CD4-positive, alpha-beta T cell (primary cell): Measurements from ENCODE around the gene SORCS2. TPM values are rescaled to one million over a fixed set of nuclear protein-coding genes. Genes with fewer than 3 reads are reported as not detected.

ENCODE experiments used
- ATAC-seq: fragments of 200-7000 bp; cut with Tn5 transposase; one replicate; pipeline ENCODE4 v1.10.0; 2022; ENCODE audit warnings: mild to moderate bottlenecking; ENCODE audit not compliant: poor library complexity
- CTCF ChIA-PET: fragments of 350-600 bp; sonication (Branson Sonifier 250); formaldehyde crosslinking; loops from one replicate; lab custom pipeline; 2021; ENCODE audit warnings: antibody characterized with exemption, inconsistent platforms; lab: Charles Lee
- POLR2A ChIA-PET: fragments of 350-600 bp; sonication (Branson Sonifier 250); formaldehyde crosslinking; loops from one replicate; lab custom pipeline; 2021; ENCODE audit warnings: antibody characterized with exemption, inconsistent platforms; lab: Charles Lee
- DNase-seq, 14 experiments: peaks; one replicate each; pipeline ENCODE4 v3.0.0-alpha.2; 2013 to 2020; ENCODE audit warnings: mixed read lengths in 2 of 14
- H3K27ac ChIP-seq, 2 donors: one replicate each; pipeline versions ENCODE4 v1.5.1 to v1.7.0; 2013; ENCODE audit warnings: low read length in 2 of 2, low read depth in 1 of 2, mild to moderate bottlenecking in 1 of 2
- H3K27me3 ChIP-seq, 2 experiments: 1 replicate in 1 of 2; 2 replicates in 1 of 2; pipeline versions ENCODE4 v1.6.1 to v1.7.0; 2013; ENCODE audit warnings: low read length in 2 of 2, control low read depth in 1 of 2, mild to moderate bottlenecking in 1 of 2, moderate library complexity in 1 of 2; ENCODE audit not compliant: insufficient read depth in 2 of 2, control insufficient read depth in 1 of 2
- H3K36me3 ChIP-seq: one replicate; pipeline ENCODE4 v1.6.1; 2013; ENCODE audit warnings: low read length, control low read depth; ENCODE audit not compliant: insufficient read depth
- H3K4me1 ChIP-seq: one replicate; pipeline ENCODE4 v1.6.1; 2013; ENCODE audit warnings: low read length, control low read depth; ENCODE audit not compliant: insufficient read depth
- H3K4me3 ChIP-seq: one replicate; pipeline ENCODE4 v1.5.1; 2013; ENCODE audit warnings: mild to moderate bottlenecking, low read length, moderate library complexity
- H3K9me3 ChIP-seq, 2 experiments: 1 replicate in 1 of 2; 2 replicates in 1 of 2; pipeline versions ENCODE4 v1.6.1 to v1.7.0; 2013; ENCODE audit warnings: low read length in 2 of 2, mild to moderate bottlenecking in 2 of 2, control low read depth in 1 of 2, moderate library complexity in 1 of 2; ENCODE audit not compliant: control insufficient read depth in 1 of 2, insufficient read depth in 1 of 2
- H3K27ac Mint-ChIP-seq: one replicate; pipeline ENCODE4 v1.8.0; 2020; ENCODE audit warnings: mixed read lengths
- H3K27me3 Mint-ChIP-seq: one replicate; pipeline ENCODE4 v1.8.0; 2021; ENCODE audit warnings: mixed read lengths
- H3K36me3 Mint-ChIP-seq: one replicate; pipeline ENCODE4 v1.8.0; 2021; ENCODE audit warnings: low read depth, mixed read lengths
- H3K4me1 Mint-ChIP-seq: one replicate; pipeline ENCODE4 v1.8.0; 2021; ENCODE audit warnings: low read depth, mixed read lengths
- H3K4me3 Mint-ChIP-seq: one replicate; pipeline ENCODE4 v1.8.0; 2020; ENCODE audit warnings: mild to moderate bottlenecking, mixed read lengths
- H3K9me3 Mint-ChIP-seq: one replicate; pipeline ENCODE4 v1.8.0; 2020; ENCODE audit warnings: mixed read lengths
- CTCF ChIP-seq: fragments of 200-600 bp; IDR thresholded peaks from one replicate; pipeline ENCODE4 v1.8.0; 2022; ENCODE audit warnings: antibody characterized with exemption, mild to moderate bottlenecking
- intact Hi-C, 2 experiments: fragments of 100-400 bp; cut with DNase I in 1 of 2; cut with micrococcal nuclease in 1 of 2; formaldehyde crosslinking; loops; one replicate each; pipeline versions ENCODE4 v1.15.1 to v1.9.0; 2023 to 2025; cut with DNase I, micrococcal nuclease
- total RNA-seq, 174 experiments: library from RNA in 2 of 174; stranded (reverse) in 2 of 174; gene quantifications; one replicate each; pipeline ENCODE4 v1.2.3 and lab custom pipeline; 2021 to 2026

SORCS2 gene
- total RNA-seq, 2 experiments from 2014 or later: not detected

- no peak overlapping the region for H3K27ac Mint-ChIP-seq
These were observed 525.7 kb downstream of the SORCS2 start for GRCh38 chr4:7717946-7718490.

GRCh38 chr4:7719354-7720174 is 527.2 kb downstream of the SORCS2 start:
- H3K36me3 Mint-ChIP-seq: no peaks in the 10 kb centered on the region
- peak; percentile 26 to 73 (median 52) for DNase-seq
- H3K27ac ChIP-seq: no peak overlapping the region
- H3K27me3 ChIP-seq: peaks cover 5 to 11% of the 10 kb centered on the region in 2 experiments
- H3K27ac Mint-ChIP-seq: no peak overlapping the region
- no peak overlapping the region for H3K4me3 Mint-ChIP-seq
- peaks cover 6% of the 10 kb centered on the region for H3K4me1 ChIP-seq
- peaks cover 0 to 14% of the 10 kb centered on the region in 2 experiments for H3K9me3 ChIP-seq
- peaks cover 3% of the 10 kb centered on the region for H3K9me3 Mint-ChIP-seq
- no peak overlapping the region for H3K4me3 ChIP-seq
- CTCF ChIA-PET: interaction anchor here (1.3 kb wide), 1 partner anchor 83 kb away, joined by 4 read pairs; no protein-coding TSS in a partner anchor
- H3K4me1 Mint-ChIP-seq: peaks cover 3% of the 10 kb centered on the region
- intact Hi-C loops: loop anchor here in 1 of 2 experiments (5.0 kb wide), 1 partner anchor 527 kb away; the partner anchor contains the start of gene SORCS2
- peak; percentile 67 for TF ChIP-seq CTCF
- H3K27me3 Mint-ChIP-seq: peaks cover 27% of the 10 kb centered on the region
- peak; percentile 51 for ATAC-seq
- H3K36me3 ChIP-seq: no peaks in the 10 kb centered on the region
- POLR2A ChIA-PET: no interaction called here

More at GRCh38 chr4:7717946-7718490, 525.7 kb downstream of the SORCS2 start:
- no peak overlapping the region for H3K27ac ChIP-seq
- DNase-seq (no peak), ATAC-seq (no peak)
- peaks cover 6% of the 10 kb centered on the region for H3K4me1 ChIP-seq
- peaks cover 3% of the 10 kb centered on the region for H3K4me1 Mint-ChIP-seq
- H3K9me3 Mint-ChIP-seq: peaks cover 2% of the 10 kb centered on the region
- no peak overlapping the region for H3K4me3 Mint-ChIP-seq
- no peaks in the 10 kb centered on the region for H3K36me3 Mint-ChIP-seq
- no peak overlapping the region for H3K4me3 ChIP-seq
- ChIA-PET CTCF (no interaction called here), POLR2A (no interaction called here)
- H3K9me3 ChIP-seq: peaks cover 0 to 19% of the 10 kb centered on the region in 2 experiments
- TF ChIP-seq CTCF: no peak
- H3K27me3 Mint-ChIP-seq: peaks cover 27% of the 10 kb centered on the region
- intact Hi-C loops: no loop called here
- H3K36me3 ChIP-seq: no peaks in the 10 kb centered on the region
- H3K27me3 ChIP-seq: peaks cover 5 to 11% of the 10 kb centered on the region in 2 experiments

DNA sequence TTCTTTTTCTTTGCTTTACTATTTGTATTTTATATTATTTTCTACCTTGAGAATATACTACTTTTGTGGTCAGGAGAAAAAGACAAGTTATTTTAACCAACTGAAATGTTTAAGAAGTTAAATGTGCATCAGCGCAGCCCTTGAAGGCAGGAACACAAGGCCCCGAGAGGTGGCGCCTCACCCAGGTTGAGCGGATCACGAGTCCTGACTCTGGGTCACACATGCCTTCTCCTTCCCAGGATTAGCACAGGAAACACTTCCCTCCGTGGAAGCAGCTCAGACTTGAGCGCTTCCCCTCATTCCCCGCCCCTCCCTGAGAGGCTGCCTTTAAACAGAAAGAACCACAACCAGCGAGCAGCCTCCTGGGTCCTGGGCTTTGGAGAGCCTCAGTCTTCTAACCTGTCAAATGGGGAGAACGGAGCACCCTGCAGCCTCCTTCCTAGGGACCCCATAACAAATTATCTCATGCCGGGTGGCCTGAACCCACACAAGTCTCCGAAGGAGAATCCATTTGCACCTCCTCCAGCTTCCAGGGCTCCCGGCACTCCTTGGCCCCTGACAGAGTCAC is 529.7 kb downstream of the SORCS2 start:
- peaks cover 3% of the 10 kb centered on the region for H3K9me3 Mint-ChIP-seq
- Histone ChIP-seq H3K36me3 (no peaks in the 10 kb centered on the region), H3K27me3 (peaks cover 5 to 11% of the 10 kb centered on the region in 2 experiments), H3K4me1 (peaks cover 6% of the 10 kb centered on the region), H3K4me3 (no peak overlapping the region), H3K9me3 (peaks cover 0 to 17% of the 10 kb centered on the region in 2 experiments), H3K27ac (no peak overlapping the region)
- intact Hi-C loops: loop anchor here in 1 of 2 experiments (5.0 kb wide), 1 partner anchor 530 kb away; the partner anchor contains the start of gene SORCS2
- POLR2A ChIA-PET: no interaction called here
- no peak overlapping the region for H3K27ac Mint-ChIP-seq
- no peak overlapping the region for H3K4me3 Mint-ChIP-seq
- ATAC-seq (no peak), DNase-seq (no peak)
- peaks cover 27% of the 10 kb centered on the region for H3K27me3 Mint-ChIP-seq
- no peaks in the 10 kb centered on the region for H3K36me3 Mint-ChIP-seq
- peaks cover 3% of the 10 kb centered on the region for H3K4me1 Mint-ChIP-seq
- no peak for TF ChIP-seq CTCF
- CTCF ChIA-PET: no interaction called here
